Measurements from ENCODE around the gene POTEG.
"Not testable (repeated sequence)": the region's sequence is repeated elsewhere in the genome, so short reads cannot be mapped to it uniquely, and the experiment has no call there.

POTEG gene

GRCh38 chr14:19434241-19434640, at the start of gene POTEG:
POTEG (minus strand) TSS chr14:19434341; CDS start chr14:19434289, 52 bp downstream.
- H3K9me3 Mint-ChIP-seq, DNase-seq, ATAC-seq, H3K4me1 Mint-ChIP-seq, H3K4me3 Mint-ChIP-seq, H3K27me3 Mint-ChIP-seq, H3K27ac Mint-ChIP-seq: not testable (repeated sequence)

- ATAC-seq, H3K4me3 Mint-ChIP-seq, H3K4me1 Mint-ChIP-seq, H3K27me3 Mint-ChIP-seq, H3K27ac Mint-ChIP-seq, H3K9me3 Mint-ChIP-seq, DNase-seq: not testable (repeated sequence)
These were observed 48.0 kb upstream of the POTEG start for GRCh38 chr14:19482093-19482492.

- not testable (repeated sequence) for H3K4me3 Mint-ChIP-seq, H3K9me3 Mint-ChIP-seq, H3K27ac Mint-ChIP-seq, H3K4me1 Mint-ChIP-seq, ATAC-seq, DNase-seq, H3K27me3 Mint-ChIP-seq
These were observed 47.3 kb upstream of the POTEG start for GRCh38 chr14:19481421-19481820.

- H3K27ac Mint-ChIP-seq, H3K9me3 Mint-ChIP-seq, H3K4me1 Mint-ChIP-seq, DNase-seq, H3K4me3 Mint-ChIP-seq, H3K27me3 Mint-ChIP-seq: not testable (repeated sequence)
- ATAC-seq = peak; percentile 23
These were observed 46.4 kb upstream of the POTEG start for GRCh38 chr14:19480491-19480890.

DNA sequence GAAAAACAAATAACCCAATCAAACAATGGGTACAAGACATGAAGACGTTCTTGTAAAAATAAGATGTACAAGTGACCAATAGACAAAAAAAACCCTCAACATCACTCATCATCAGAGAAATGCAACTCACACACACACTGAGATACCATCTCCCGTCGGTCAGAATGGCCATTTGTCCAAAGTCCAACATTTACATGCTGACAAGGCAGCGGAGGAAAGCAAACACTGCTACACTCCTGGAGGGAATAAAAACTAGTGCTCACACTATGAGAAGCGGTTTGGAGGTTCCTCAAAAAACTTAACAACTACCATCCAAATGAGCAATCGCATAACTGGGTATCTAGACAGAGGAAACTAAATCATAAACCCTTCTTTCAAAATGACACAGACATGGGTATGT, 11.6 kb upstream of the POTEG start:
- H3K4me1 Mint-ChIP-seq, H3K27me3 Mint-ChIP-seq, DNase-seq, ATAC-seq, H3K27ac Mint-ChIP-seq, H3K4me3 Mint-ChIP-seq, H3K9me3 Mint-ChIP-seq: not testable (repeated sequence)

- H3K4me1 Mint-ChIP-seq, DNase-seq, ATAC-seq, H3K27me3 Mint-ChIP-seq, H3K9me3 Mint-ChIP-seq, H3K4me3 Mint-ChIP-seq, H3K27ac Mint-ChIP-seq: not testable (repeated sequence)
These were observed 5.7 kb upstream of the POTEG start for GRCh38 chr14:19439826-19440225.

DNA sequence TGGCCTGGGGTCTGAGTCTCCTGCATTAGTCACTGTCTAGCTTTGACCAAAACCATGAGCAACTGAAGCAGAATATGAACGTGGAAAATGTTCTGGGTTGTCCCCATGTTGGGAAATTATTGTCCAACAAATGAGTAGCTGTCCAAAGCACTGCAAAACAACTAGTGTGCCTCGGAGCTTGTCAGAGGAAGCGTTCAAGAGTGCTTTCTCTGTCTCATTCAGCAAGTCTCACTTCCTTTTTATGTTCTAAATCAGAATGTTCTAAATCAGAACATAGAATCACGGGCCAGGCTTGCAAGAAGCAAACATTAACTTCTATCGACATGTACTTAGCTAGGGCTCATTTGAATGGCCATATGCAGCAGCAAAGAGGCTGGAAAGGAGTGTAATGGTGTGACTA, 5.1 kb upstream of the POTEG start:
- H3K4me1 Mint-ChIP-seq, ATAC-seq, H3K4me3 Mint-ChIP-seq, H3K9me3 Mint-ChIP-seq, H3K27ac Mint-ChIP-seq, DNase-seq, H3K27me3 Mint-ChIP-seq: not testable (repeated sequence)

DNA sequence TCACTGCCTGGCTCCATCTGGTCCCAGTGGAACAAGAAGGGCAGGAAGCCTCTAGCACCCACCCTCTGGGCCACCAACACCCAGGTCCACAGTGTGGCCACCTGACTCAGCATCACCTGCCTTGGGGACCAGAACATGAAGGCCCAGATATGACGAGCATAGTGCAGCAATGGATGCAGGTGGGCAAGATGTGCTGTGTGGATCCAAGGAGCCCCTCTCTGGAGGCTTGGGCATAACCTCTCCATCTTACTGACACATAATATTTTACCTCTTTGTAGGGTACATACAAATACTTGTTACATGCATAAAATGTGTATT, 2.9 kb upstream of the POTEG start:
- peak; percentile 36 for ATAC-seq
- not testable (repeated sequence) for DNase-seq, H3K4me3 Mint-ChIP-seq, H3K27me3 Mint-ChIP-seq, H3K4me1 Mint-ChIP-seq, H3K27ac Mint-ChIP-seq, H3K9me3 Mint-ChIP-seq

- not testable (repeated sequence) for H3K27me3 Mint-ChIP-seq, H3K4me3 Mint-ChIP-seq, H3K27ac Mint-ChIP-seq, DNase-seq, H3K9me3 Mint-ChIP-seq, H3K4me1 Mint-ChIP-seq
- ATAC-seq = peak; percentile 30
These were observed 2.4 kb upstream of the POTEG start for GRCh38 chr14:19436311-19437125.

DNA sequence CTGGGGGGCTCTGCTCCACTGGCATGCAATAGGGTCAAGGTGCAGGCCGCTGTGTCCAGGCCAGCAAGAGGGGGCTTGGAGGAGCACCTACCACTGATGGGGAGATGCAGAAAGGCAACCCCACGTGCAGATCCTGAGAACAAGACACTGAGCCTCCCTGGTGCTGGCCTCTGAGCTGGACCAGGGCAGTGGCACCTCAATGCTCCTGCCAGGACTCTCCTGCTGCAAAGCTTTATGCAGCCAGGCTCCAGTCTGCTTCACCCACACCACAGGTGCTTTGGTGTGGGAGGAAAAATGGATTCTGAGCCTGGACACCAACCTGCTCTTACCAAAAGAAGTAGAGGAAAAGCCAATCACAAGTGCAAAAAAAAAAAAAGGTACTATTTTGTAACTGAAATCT, 1.7 kb upstream of the POTEG start:
- H3K9me3 Mint-ChIP-seq, H3K27ac Mint-ChIP-seq, DNase-seq, H3K27me3 Mint-ChIP-seq, ATAC-seq, H3K4me1 Mint-ChIP-seq, H3K4me3 Mint-ChIP-seq: not testable (repeated sequence)

DNA sequence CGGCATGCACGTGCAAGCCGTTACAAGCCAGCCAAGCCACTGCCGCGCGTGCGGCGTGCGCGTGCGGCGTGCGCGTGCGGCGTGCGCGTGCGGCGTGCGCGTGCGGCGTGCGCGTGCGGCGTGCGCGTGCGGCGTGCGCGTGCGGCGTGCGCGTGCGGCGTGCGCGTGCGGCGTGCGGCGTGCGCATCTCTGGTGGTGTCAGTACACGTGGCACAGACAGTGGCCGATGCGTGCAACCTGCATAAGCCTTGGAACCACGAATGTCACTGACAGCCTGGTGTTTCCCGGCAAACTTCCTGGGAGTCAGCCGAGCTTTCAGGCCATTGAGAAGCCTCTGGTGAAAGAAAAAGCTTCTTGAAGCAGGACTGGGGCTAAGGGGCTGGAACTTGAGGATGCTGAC, 750 bp upstream of the POTEG start:
- not testable (repeated sequence) for DNase-seq, H3K27ac Mint-ChIP-seq, H3K4me3 Mint-ChIP-seq, H3K27me3 Mint-ChIP-seq, H3K9me3 Mint-ChIP-seq, H3K4me1 Mint-ChIP-seq
- ATAC-seq = peak; percentile 51

- not testable (repeated sequence) for DNase-seq, H3K27me3 Mint-ChIP-seq, ATAC-seq, H3K27ac Mint-ChIP-seq, H3K9me3 Mint-ChIP-seq, H3K4me1 Mint-ChIP-seq, H3K4me3 Mint-ChIP-seq
These were observed 376 bp downstream of the POTEG start for GRCh38 chr14:19433765-19434164.

DNA sequence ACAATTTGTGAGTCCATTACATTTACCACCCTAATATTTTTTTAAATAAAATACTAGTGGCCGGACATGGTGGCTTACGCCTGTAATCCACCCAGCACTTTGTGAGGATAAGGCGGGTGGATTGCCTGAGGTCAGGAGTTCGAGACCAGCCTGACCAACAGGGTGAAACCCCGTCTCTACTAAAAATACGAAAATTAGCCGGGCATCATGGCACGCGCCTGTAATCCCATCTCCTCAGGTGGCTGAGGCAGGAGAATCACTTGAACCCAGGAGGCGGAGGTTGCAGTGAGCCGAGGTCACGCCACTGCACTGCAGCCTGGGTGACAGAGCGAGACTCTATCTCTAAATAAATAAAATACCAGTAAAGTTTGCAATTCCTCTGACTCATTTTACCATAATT, 25.6 kb downstream of the POTEG start:
- H3K27me3 Mint-ChIP-seq, H3K27ac Mint-ChIP-seq: not testable (repeated sequence)

GRCh38 chr14:19402097-19402496, 32.0 kb downstream of the POTEG start:
- H3K4me1 Mint-ChIP-seq, DNase-seq, H3K9me3 Mint-ChIP-seq, H3K27ac Mint-ChIP-seq, H3K27me3 Mint-ChIP-seq, H3K4me3 Mint-ChIP-seq, ATAC-seq: not testable (repeated sequence)

More for the DNA sequence above, 25.6 kb downstream of the POTEG start:
- ATAC-seq, H3K9me3 Mint-ChIP-seq, DNase-seq, H3K4me3 Mint-ChIP-seq, H3K4me1 Mint-ChIP-seq: not testable (repeated sequence)

DNA sequence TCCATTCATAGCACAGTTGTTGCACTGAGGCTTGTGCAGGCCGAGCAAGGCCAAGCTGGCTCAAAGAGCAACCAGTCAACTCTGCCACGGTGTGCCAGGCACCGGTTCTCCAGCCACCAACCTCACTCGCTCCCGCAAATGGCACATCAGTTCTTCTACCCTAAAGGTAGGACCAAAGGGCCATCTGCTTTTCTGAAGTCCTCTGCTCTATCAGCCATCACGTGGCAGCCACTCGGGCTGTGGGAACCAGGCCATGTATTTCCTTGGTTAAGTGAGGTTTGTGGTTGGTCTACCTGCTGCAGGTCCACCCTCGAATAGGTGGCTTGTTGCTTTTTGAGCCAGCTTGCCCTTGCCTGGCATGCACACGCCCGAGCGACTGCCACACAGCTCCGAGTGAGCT, 39.4 kb downstream of the POTEG start:
- not testable (repeated sequence) for H3K27me3 Mint-ChIP-seq, H3K4me3 Mint-ChIP-seq, H3K4me1 Mint-ChIP-seq, H3K9me3 Mint-ChIP-seq, DNase-seq, H3K27ac Mint-ChIP-seq
- ATAC-seq = peak; percentile 35

DNA sequence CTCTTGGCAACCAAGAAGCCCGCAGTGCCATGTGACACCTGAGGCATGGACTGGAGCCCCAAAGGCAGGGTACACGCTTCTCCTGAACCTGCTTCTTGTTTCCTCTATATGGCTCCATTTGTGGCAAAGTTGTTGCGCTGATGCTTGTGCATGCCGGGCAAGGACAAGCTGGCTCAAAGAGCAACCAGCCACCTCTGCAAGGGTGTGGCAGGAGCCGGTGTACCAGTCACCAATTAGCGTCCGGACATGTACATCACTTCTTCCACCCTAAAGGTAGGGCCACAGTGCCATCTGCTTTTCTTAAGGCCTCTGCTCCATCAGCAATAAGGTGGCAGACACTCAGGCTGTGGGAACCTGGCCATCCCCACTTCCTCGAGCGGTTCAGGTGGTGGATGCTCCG, 43.9 kb downstream of the POTEG start:
- not testable (repeated sequence) for DNase-seq, H3K27ac Mint-ChIP-seq, H3K4me3 Mint-ChIP-seq

DNA sequence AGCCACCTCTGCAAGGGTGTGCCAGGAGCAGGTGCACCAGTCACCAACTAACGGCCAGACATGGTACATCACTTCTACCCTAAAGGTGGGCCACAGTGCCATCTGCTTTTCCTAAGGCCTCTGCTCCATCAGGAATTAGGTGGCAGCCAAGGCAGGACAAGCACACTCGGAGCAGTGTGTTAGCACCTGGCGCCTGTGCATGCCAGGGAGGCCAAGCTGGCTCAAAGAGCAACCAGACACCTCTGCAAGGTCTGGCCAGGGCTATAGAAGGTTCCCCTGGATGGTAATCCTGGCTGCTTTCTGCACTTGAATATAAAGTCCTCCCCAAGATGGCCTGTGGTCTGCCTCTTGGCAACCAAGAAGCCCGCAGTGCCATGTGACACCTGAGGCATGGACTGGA, 45.4 kb downstream of the POTEG start:
- ATAC-seq, H3K9me3 Mint-ChIP-seq, H3K4me3 Mint-ChIP-seq: not testable (repeated sequence)

More for the DNA sequence above, 43.9 kb downstream of the POTEG start:
- not testable (repeated sequence) for H3K9me3 Mint-ChIP-seq, H3K4me1 Mint-ChIP-seq, H3K27me3 Mint-ChIP-seq, ATAC-seq

More for the DNA sequence above, 45.4 kb downstream of the POTEG start:
- H3K4me1 Mint-ChIP-seq, H3K27me3 Mint-ChIP-seq, DNase-seq, H3K27ac Mint-ChIP-seq: not testable (repeated sequence)

Measured in stimulated activated naive CD8-positive, alpha-beta T cell treated with anti-CD3 and anti-CD28 coated beads, Interleukin-15, amount 100 ng/mL, for 72 hours (primary cell).